OCI-LY7 (cell line): Measurements from ENCODE around the gene HYI. TPM values are rescaled to one million over a fixed set of nuclear protein-coding genes. Genes with fewer than 3 reads are reported as not detected.

Experiments used
- BruUV-seq: library from RNA; stranded (reverse); fragments of 400-500 nt; replicated peaks from 2 replicates; lab custom pipeline; 2021; lab: Mats Ljungman, UMichigan
- CTCF ChIA-PET: fragments of 300-600 bp; sonication (Branson Sonifier 250); formaldehyde crosslinking; loops from one replicate; lab custom pipeline; 2022; ENCODE audit warnings: antibody characterized with exemption; ENCODE audit not compliant: unreplicated experiment; lab: Charles Lee
- POLR2A ChIA-PET: fragments of 300-600 bp; sonication (Branson Sonifier 250); formaldehyde crosslinking; loops from one replicate; lab custom pipeline; 2022; ENCODE audit warnings: antibody characterized with exemption; lab: Charles Lee
- DNase-seq: peaks from one replicate; pipeline ENCODE4 v3.0.0-alpha.2; 2015; ENCODE audit warnings: low spot score
- H2AFZ ChIP-seq: fragments of 200-600 bp; sonication (generic), shearing (Covaris generic); 2 replicates; pipeline ENCODE4 v1.6.1; 2014; ENCODE audit warnings: mild to moderate bottlenecking, antibody characterized with exemption, low read length, moderate library complexity
- H3K27ac ChIP-seq: fragments of 200-600 bp; sonication (generic); 2 replicates; pipeline ENCODE4 v1.5.1; 2014; ENCODE audit warnings: mixed run types, low read depth, mild to moderate bottlenecking, moderate library complexity, low read length, inconsistent platforms; ENCODE audit not compliant: poor library complexity, severe bottlenecking
- H3K36me3 ChIP-seq: fragments of 200-600 bp; sonication (generic); 2 replicates; pipeline ENCODE4 v1.6.1; 2014; ENCODE audit warnings: mild to moderate bottlenecking, antibody characterized with exemption, low read length, moderate library complexity, mixed read lengths; ENCODE audit not compliant: insufficient read depth
- H3K4me1 ChIP-seq: fragments of 200-600 bp; sonication (generic); 2 replicates; pipeline ENCODE4 v1.5.1; 2014; ENCODE audit warnings: mild to moderate bottlenecking, low read length; ENCODE audit not compliant: insufficient read depth, poor library complexity, severe bottlenecking
- H3K4me2 ChIP-seq: fragments of 200-600 bp; sonication (generic); 2 replicates; pipeline ENCODE4 v1.6.1; 2014; ENCODE audit warnings: mild to moderate bottlenecking, low read length
- H3K4me3 ChIP-seq: fragments of 200-600 bp; sonication (generic); 2 replicates; pipeline ENCODE4 v1.5.1; 2014; ENCODE audit warnings: mild to moderate bottlenecking, low read depth, low read length; ENCODE audit not compliant: poor library complexity, severe bottlenecking
- H3K79me2 ChIP-seq: fragments of 200-600 bp; sonication (generic); 2 replicates; pipeline ENCODE4 v1.6.1; 2016; ENCODE audit warnings: low read depth, mild to moderate bottlenecking, low read length, moderate library complexity, mixed read lengths; ENCODE audit not compliant: insufficient read depth
- H3K9me2 ChIP-seq: fragments of 200-600 bp; sonication (generic); 2 replicates; pipeline ENCODE4 v1.6.1; 2016; ENCODE audit warnings: mild to moderate bottlenecking, low read length, mixed read lengths; ENCODE audit not compliant: insufficient read depth
- H3K9me3 ChIP-seq: fragments of 200-600 bp; sonication (generic); 2 replicates; pipeline ENCODE4 v1.6.1; 2014; ENCODE audit warnings: mild to moderate bottlenecking, mixed run types, low read length, mixed read lengths
- H4K20me1 ChIP-seq: fragments of 200-600 bp; sonication (generic); 2 replicates; pipeline ENCODE4 v1.6.1; 2014; ENCODE audit warnings: mild to moderate bottlenecking, antibody characterized with exemption, low read length, moderate library complexity, mixed read lengths; ENCODE audit not compliant: insufficient read depth
- CTCF ChIP-seq: fragments of 200-600 bp; sonication (generic); conservative IDR thresholded peaks from 2 replicates; pipeline ENCODE4 v1.5.1; 2014; ENCODE audit warnings: mild to moderate bottlenecking, antibody characterized with exemption, low read length, moderate library complexity, mixed read lengths
- EZH2phosphoT487 ChIP-seq: fragments of 200-600 bp; sonication (generic); IDR thresholded peaks from 2 replicates; pipeline ENCODE4 v1.6.1; 2018; ENCODE audit warnings: low read depth, borderline replicate concordance, mild to moderate bottlenecking, mixed run types, antibody characterized with exemption, low read length, moderate library complexity, mixed read lengths
- intact Hi-C: fragments of 100-400 bp; cut with micrococcal nuclease; formaldehyde crosslinking; loops from one replicate; pipeline ENCODE4 v1.10.0; 2022; ENCODE audit not compliant: unreplicated experiment
- total RNA-seq, 2 experiments: library from RNA; depleted of rRNA in 1 of 2; stranded (reverse); fragments of >200 nt in 1 of 2; shearing (Covaris generic) in 1 of 2; gene quantifications; 2 replicates each; pipeline ENCODE4 v1.2.3, GENCODE V29; 2014 to 2022

Gene HYI
- total RNA-seq, 2 experiments from 2014 or later, result not detected

GRCh38 chr1:43472087-43472462, 18.3 kb upstream of the HYI start:
- Histone ChIP-seq H3K27ac (no peak overlapping the region), H3K4me2 (no peak overlapping the region), H3K36me3 (no peaks in the 10 kb centered on the region), H3K4me3 (no peak overlapping the region), H3K4me1 (no peaks in the 10 kb centered on the region), H3K9me2 (no peaks in the 10 kb centered on the region), H3K79me2 (no peaks in the 10 kb centered on the region), H3K9me3 (no peaks in the 10 kb centered on the region), H4K20me1 (no peaks in the 10 kb centered on the region), H2AFZ (no peak overlapping the region)
- CTCF ChIA-PET, result no interaction called here
- DNase-seq, result no peak
- intact Hi-C loops, result no loop called here
- POLR2A ChIA-PET, result no interaction called here
- TF ChIP-seq EZH2phosphoT487, result no peak
- BruUV-seq, result no TSS peak

- TF ChIP-seq CTCF, result no peak
- no peak for TF ChIP-seq EZH2phosphoT487
- H3K4me3 ChIP-seq, result no peak overlapping the region
- intact Hi-C loops, result no loop called here
- no TSS peak for BruUV-seq
- H3K9me3 ChIP-seq, result no peaks in the 10 kb centered on the region
- CTCF ChIA-PET, result no interaction called here
- H3K36me3 ChIP-seq, result no peaks in the 10 kb centered on the region
- H3K79me2 ChIP-seq, result no peaks in the 10 kb centered on the region
- no peaks in the 10 kb centered on the region for H3K9me2 ChIP-seq
- H2AFZ ChIP-seq, result no peak overlapping the region
- no peak overlapping the region for H3K27ac ChIP-seq
- DNase-seq, result no peak
- H4K20me1 ChIP-seq, result no peaks in the 10 kb centered on the region
- no peaks in the 10 kb centered on the region for H3K4me1 ChIP-seq
- H3K4me2 ChIP-seq, result no peak overlapping the region
- POLR2A ChIA-PET, result no interaction called here
These were observed 16.2 kb upstream of the HYI start for GRCh38 chr1:43469932-43470331.

- ChIA-PET POLR2A (interaction anchor here (0.7 kb wide), 1 partner anchor 10 kb away, joined by 3 read pairs; no protein-coding TSS in a partner anchor), CTCF (no interaction called here)
- DNase-seq, result no peak
- Histone ChIP-seq H3K4me3 (no peak overlapping the region), H3K4me1 (no peaks in the 10 kb centered on the region), H3K36me3 (no peaks in the 10 kb centered on the region), H4K20me1 (no peaks in the 10 kb centered on the region), H2AFZ (no peak overlapping the region), H3K27ac (no peak overlapping the region), H3K79me2 (no peaks in the 10 kb centered on the region), H3K9me2 (no peaks in the 10 kb centered on the region), H3K4me2 (no peak overlapping the region), H3K9me3 (no peaks in the 10 kb centered on the region)
- BruUV-seq, result no TSS peak
- TF ChIP-seq EZH2phosphoT487 (no peak), CTCF (no peak)
- intact Hi-C loops, result no loop called here
These were observed 14.7 kb upstream of the HYI start for GRCh38 chr1:43468414-43468813.
